Amniotic epithelial cell (primary cell): ENCODE data around the gene ERN1.

Experiments
- DNase-seq: peaks from one replicate; pipeline ENCODE4 v3.0.0-alpha.2; 2010; ENCODE audit warnings: low read depth

The ERN1 gene

DNA sequence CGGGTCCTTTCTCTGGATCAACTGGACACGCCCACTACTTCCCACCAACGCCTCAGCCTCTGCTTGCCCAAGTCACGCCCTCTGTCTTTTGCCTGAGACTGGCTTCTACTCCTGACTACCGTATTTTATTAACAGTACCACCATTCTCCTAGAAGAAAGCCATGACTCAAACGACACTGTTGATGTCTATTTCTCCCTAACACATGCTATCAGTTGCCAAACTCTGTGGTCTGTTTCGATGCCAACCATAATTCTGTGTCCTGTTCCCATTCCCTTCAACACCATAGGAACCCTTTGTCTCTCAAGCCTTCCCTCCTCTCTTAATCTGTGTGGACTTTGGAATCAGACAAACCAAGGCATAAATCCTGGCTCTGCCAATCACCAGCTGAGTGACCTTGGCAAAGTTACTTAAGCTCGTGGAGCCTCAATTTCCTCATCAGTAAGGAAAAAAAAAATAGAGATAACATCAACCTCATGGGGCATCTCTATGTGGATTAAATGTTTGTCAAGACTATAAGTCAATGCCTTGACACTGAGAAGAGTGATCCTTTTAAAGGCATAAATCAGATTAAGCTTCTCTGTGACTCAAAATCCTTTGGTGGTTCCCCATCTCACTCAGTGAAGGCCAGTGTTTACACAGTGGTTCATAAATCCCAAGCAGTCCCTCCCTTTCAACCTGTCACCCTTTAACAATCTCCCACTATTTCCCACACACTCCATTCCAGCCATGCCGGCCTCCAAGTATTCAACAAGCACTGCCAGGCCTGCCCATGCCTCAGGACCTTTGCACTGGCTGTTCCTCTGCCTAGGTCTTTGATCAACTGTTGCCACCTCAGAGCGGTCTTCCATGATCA lies 45.6 kb downstream of the ERN1 start:
- peak; percentile 98 for DNase-seq

DNA sequence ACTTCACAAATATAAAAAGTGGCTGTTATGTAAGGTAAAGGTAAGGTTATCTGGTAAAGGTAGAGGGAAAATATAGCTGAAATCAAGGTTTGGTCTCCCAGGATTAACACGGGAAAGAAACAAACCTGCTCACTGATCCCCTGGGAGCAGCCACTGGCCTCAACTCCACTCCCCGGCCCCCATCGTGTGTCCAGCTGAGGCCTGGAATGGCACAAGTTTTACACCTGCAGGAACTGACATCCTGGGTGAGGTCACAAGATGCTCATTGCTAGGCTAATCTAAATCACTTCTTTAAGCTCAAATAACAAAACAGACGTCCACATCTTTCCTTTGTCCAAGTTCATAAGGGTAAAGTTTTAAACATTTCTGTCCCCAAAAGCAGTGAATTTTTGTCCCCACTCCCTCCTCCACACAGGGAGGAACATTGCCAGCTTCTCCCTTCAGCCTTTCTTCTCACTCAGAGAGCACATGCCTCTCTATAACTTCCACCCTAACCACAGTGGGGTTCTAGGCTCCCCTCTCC lies 46.3 kb downstream of the ERN1 start:
- no peak for DNase-seq

DNA sequence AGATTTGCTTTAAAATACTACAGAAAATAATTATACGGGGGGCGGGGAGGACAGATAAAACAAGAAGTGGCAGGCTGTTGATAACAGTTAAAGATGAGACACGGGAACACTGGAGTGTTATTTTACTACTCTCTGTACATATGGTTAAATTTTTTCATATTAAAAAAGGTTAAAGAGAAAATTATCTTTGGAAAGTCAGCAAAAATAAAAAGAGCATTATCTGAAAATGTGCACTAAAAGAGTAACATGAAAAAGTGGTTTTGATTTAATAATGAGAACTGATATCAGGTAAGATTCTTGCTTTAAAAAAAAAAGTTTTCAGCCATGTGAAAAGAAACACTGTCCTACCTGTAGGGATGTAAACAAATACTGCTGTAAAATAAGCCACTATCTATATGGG lies 46.9 kb downstream of the ERN1 start:
- no peak for DNase-seq

DNA sequence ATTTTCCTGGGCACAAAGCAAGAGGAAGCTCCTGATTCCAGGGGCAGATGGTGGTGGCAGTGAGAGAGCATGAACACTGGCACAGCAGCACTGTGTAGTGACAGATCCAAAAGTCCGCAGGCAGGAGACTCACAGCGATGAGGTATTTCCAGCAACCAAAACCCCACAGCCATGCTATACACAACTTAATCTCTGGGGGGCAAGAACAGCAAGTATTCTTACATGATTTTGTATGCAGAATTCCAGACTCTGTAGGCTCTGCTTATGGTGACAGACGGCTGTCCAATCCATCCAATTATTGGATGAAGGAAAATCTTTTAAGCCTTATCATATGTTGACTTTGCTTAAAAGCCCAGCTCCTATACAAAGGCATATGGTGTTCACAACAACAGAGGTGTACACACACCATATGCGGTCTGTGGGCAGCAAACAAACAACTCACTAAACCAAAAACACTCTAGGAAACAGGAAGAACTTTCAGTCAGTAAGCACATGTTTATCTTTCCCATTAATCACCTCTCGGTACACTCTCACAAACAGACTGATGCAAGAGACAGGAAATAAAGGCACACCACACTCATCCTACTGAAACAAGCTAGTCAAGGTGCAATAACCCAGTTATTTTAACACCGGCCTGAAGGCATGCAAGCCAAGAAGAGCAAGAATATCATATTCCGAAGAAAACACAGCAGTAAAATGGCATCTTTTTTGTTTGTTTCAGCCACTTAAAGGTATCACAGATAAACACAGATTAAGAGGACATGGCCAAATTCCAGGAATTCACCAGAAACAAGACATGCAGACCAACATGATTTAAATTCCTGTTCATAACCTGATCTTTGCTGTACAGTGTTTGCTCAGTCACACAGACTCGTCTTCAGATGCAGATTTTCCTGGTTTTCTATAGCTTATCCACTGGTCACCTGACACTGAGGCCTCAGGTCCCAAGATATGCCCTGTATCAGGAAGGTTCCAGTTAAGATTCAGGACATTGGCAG lies 47.8 kb downstream of the ERN1 start:
- peak; percentile 98 for DNase-seq

DNA sequence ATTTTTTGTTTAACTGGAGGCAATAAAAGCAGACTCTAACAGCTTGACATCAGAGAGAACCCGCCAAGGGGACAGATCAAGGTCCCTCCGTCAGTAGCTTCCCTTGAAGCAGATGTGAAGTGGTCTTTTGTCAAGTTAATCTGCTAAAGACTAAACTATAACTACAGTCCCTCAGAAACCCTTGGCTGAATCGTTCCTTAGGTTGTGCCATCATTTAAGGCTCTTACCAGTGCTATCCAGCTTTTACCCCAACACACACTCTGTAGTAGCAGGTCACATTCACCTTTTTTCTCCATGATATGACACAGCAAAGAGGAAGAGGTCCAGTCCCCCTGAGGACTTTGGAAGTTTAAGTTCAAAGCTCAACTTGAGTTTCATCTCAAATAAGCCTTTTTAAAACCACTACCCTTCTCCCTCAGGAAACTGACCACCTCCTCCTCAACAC lies 49.7 kb downstream of the ERN1 start:
- DNase-seq = no peak

DNA sequence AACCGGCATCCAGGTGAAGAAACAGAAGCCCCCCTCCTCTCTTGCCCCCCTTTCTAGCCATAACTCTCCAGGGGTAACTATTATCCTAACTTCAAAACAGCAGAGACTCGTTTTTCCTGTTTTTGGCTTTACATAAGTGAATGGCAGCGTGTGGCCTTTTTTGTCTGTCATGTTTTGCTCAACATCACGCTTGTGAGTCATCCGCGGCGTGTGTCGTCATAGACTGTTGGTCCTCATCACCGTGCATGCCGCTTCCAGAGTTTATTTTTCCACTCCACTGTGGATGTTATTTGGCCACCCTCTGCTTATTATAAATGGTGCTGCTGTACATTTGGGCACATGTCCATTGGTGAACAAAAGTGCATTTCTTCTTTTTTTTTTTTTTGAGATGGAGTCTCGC lies 52.6 kb downstream of the ERN1 start:
- DNase-seq = no peak

DNA sequence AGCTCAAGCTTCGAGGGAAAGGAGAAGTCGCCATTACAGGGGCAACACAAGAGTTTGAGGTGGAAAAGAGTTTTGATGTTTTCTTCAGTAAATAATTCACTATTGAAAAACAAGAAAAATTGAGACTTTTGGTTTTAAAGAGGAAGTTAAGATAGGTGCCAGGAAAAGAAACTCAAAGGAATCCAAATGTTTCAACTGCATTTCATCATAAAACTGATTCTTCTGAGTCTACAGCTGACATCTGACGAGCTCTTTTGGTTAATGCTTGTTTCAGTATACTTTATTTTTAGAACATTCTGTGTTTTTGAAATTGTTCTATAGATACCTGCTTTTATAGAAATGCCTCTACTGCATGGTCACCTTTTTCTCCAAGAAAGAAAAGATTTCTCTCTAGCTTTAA lies 54.0 kb downstream of the ERN1 start:
- no peak for DNase-seq

DNA sequence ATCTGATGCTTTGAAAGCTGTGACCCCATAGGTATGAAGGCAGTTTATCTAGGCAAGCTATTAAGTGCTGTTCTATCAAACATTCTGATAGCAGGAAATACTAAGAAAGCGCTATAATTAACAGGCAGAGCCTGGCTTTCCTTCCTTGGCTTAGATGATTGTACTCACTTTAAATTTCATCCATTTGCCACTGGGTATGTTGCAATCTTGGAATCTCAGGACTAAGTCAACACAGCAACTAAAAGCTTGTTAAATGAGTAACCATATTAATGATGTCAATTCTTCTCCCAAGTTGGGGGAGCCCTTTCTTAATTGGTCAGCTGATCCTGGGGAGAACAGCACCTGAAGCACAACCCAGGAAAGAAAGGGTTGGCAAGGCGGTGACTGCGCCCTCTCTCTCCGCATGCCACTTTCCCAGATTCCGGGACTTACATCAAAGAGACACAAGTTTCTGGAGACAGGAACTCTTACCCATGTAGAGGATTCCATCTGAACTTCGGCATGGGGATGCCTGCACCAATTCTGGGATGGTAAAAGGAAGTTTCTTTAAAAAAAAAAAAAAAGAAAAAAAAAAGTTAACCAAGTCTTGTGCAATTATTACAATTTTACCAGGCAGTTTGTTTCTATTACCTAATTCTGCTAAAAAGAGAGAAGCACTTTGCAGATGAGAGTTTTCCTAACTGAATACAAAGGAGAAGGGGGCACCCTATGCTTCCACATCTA lies 55.1 kb downstream of the ERN1 start:
- DNase-seq = peak; percentile 89

DNA sequence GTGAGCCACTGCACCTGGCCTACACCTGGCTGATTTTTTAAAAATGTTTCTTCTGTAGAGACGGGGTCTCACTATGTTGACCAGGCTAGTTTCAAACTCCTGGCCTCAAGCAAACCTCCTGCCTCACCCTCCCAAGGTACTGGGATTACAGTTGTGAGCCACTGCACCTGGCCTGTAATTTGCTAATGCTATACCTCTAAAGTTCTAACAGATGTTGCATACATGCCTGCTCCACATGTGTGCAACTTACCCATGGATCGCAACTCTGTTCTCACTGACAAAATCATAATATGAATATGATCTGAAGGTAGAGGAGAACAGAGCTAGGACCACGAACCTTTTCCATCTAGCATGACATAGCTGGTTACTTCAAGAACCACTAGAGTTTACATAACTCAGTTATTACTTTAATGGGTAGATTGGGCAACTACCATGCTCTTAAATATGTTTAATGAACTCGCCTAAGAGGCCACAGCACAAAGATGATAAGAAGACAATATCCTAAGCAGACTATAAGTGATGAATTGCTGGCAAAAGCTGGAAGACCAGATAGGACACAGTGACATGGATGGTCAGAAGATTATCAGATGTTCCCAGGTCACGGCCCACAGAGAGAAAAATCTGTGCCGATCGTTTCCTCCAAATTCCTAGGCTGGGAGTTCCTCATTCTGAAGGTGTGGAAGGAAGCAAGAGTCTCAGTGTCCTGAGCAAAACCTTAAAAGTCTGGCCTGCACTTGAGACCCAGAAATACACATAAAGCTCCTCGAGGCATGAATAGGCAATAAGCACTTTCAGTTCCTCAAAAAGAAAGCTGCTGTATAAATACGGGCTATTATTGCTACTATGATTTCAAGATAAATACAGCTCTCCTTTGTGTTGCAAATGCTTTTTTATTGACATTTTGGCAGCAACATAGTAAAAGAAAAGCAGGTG lies 55.9 kb downstream of the ERN1 start:
- no peak for DNase-seq

DNA sequence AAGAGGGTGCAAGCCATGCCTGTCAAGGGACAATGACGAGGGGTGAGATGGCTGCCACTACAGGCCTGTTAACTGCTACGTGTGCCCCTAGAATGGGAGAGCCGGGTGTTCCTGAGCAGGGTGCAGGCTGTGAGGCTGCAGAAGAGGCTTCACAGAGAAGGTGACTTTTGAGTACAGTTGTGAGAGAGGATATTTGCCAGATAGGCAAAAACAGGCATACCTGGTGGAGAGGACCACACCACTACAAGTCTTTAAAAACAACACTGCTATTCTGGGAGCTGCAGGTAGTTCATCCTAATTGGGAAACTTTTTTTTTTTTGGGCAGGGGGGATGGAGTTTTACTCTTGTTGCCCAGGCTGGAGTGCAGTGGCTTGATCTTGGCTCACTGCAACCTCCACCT lies 58.8 kb downstream of the ERN1 start:
- DNase-seq = no peak

DNA sequence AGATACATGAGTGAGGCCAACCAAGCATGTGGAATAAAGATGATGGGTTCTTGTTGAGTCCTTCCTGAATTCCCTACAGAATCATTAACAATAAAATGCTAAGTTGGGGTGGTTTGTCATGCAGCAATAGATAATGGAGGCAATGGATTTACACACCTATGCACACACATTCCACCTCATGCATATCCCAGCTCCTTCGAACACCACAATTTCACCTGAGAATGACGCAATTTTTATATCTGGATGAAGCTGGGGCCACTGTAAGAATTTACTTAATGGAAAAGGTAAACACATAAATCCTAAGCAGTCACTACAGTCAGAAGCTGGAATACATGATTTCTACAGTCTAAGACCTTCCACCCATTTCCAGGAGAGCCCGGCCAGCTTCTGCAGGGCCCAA lies 59.7 kb downstream of the ERN1 start:
- no peak for DNase-seq

DNA sequence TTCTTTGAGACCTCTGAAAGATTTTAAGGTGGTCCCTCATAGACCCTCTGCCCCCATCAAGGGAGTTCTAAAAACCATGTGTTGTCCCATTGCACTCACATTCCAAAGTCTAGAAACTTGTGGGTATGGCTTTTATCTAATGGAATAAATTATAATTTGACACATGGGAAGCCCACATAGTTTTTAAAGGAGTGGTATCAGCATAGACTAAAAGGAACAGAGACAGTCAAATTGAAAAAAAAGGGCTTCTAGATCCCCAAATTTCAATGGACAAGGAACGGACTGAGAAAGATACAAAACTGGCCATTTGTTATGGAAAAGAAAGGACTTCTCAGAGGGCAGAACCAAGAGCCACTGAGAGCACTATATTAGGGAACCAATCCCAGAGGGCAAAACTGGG lies 60.8 kb downstream of the ERN1 start:
- DNase-seq = no peak

DNA sequence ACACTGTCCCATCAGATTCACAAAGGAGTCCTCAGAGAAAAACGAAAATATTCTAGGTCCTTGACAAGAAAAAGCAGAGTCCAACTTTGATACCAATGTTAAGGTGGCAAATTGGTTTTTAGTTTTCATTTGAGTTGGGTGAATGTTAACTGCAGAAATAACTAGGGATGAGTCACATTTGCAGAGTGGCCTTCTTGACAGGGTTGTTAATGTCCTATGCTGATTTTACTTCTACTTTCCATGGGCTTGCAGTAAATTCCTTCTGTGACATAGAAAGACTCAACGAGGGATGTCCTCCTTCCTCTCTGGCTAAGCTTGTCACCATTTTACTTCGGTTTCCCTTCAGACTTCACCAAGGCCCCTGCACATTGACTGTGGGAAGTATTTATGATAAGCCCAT lies 62.3 kb downstream of the ERN1 start:
- no peak for DNase-seq

DNA sequence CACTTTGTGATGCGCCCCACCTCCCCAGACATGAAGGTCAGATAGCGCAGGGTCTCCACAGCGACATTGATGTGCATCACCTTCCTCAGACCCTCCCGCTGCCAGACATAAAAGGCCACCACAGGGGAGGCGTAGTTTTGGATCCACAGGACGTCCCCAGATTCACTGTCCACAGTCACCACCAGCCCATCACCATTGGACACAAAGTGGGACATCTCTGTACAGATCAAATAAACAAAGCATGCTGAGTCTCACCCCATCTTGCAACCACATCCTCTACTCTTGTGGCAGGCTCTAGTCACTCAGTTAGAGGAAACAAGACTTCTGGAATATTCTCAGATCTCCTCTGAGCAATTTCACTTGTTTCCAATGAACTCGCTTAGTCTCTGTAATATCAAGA lies 63.2 kb downstream of the ERN1 start:
- DNase-seq = no peak

DNA sequence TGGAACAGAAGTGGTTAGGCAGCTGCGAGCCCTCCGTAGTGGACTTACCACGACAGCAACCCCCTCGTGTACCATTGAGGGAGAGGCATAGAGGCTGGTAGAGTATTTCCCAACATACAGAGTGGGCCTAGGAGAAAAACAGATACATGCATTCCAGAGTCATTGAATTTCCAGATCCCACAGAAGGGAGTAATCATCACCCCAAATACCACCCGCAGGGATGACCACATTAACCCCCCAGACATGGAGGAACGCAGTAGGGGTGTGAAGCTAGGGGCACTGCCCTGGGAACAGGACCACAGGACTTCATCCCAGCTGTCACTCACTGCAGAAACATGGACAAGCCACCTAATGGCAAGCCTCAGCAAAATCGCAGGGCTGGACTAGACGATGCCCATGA lies 64.8 kb downstream of the ERN1 start:
- no peak for DNase-seq

DNA sequence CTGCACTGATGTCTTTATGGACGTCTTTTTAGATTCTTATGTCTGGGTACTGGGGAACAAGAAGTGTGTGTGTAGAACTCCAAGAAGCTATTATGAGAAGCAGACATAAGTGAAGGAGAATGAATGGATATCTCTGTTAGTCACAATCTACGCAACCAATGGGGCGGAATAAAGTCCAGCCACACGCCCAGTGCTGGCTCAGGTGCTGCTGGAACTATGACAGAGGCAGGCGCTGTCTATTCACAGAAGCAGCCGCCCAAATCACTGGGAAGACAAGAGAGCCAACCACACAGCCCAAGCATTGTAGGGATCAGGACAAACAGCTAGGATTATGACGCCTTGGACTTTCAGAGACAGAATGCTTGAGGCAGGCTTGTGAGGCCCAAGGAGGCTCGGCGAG lies 65.6 kb downstream of the ERN1 start:
- no peak for DNase-seq

DNA sequence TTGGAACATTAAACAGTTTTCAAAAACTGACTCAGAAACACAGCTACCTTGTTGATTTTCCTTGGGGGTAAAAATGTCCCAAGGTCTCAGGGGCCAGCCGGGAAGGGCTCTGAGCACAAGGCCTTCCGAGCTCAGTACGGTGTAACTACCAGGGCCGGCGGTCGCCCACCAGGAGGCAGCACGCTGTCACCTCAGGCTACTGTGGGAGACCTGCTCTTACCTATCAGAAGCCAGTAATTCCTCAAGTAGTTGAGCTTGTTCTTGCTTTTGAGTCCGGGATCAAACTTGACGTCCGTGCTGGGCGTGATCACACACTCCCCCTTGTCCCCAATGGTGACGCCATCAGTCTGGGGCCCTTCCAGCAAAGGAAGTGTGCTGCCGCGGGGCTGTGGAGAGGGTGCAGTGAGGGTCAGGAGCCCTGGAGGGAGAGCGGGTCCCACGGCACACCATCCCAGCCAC lies 66.1 kb downstream of the ERN1 start:
- peak; percentile 41 for DNase-seq

DNA sequence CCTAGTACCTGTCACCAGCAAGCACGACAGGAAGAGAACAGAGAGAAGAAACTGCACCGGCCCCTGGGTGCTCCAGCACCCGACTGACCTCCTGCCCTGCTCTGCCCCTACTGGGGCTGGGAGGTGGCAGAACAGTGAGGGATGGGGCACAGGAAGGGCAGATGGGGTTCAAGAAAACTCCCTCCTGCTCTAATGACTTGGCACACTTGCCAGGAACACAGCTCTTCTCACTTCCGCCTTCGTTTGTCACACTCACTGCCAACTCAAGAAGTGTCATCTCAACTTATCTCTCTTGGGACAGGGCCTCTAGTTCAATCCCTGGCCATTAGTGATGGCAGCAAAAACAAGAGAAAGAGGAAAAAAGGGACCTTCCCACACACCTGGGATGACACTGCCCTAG lies 66.9 kb downstream of the ERN1 start:
- DNase-seq = no peak

DNA sequence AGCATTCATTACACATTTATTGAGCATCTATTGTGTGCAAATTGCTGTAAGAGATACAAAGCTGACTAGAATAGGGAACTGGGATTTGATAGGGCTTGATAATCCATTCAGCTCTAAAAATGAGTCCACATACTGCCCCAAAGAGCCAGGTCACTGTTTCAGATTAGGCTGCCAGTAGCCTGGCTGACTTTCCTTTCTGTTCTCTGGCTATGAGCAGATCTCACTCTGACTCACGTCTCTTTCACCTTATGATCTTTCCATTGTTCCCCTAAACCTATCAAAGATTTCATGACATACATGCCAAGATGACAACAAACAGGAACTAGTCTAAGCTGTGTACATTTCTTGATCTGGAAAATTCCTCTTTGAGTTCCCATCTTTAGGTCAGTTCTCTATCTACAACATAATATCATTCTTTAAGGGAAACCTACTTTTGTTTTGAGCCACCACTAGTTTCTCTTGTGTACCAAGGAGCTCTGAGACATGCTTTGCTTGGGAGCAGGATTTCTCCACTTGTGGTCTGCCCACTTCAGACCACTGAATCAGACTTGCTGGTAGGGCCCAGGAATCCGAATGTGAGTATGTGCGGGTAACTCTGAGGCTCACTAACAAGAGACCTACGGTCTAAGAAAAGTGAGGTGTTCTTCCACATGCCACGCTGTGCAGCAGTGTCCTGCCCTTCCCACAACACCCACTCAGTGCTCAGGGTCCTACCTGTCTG lies 68.6 kb downstream of the ERN1 start:
- peak; percentile 53 for DNase-seq

DNA sequence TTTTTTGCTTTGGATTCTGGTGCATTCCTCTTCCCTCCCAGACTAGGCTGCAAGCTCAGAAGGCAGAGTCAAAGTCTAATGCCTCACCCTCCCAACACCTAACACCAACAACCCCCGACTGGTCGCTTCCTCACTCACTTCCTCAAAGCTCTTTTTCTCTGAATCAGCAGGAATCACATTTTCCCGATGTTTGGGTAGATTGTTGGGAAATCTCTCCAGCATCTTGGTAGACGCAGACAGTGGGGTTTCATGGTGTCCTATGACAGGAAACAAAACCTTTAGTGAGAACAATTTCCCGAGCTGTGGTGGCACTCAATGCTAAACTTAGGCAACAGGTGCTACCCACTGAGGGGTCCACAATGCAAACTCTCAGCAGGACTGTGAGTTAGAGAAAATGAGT lies 69.6 kb downstream of the ERN1 start:
- DNase-seq = no peak
